ENCODE measurements around the gene ASCC3.

GRCh38 chr6:100612094-100612493, 269.0 kb downstream of the ASCC3 start:
- TF ChIP-seq, protein P1, sequence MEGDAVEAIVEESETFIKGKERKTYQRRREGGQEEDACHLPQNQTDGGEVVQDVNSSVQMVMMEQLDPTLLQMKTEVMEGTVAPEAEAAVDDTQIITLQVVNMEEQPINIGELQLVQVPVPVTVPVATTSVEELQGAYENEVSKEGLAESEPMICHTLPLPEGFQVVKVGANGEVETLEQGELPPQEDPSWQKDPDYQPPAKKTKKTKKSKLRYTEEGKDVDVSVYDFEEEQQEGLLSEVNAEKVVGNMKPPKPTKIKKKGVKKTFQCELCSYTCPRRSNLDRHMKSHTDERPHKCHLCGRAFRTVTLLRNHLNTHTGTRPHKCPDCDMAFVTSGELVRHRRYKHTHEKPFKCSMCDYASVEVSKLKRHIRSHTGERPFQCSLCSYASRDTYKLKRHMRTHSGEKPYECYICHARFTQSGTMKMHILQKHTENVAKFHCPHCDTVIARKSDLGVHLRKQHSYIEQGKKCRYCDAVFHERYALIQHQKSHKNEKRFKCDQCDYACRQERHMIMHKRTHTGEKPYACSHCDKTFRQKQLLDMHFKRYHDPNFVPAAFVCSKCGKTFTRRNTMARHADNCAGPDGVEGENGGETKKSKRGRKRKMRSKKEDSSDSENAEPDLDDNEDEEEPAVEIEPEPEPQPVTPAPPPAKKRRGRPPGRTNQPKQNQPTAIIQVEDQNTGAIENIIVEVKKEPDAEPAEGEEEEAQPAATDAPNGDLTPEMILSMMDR (IDR thresholded peaks at IDR 0.05): no peak
- TF ChIP-seq EZH2phosphoT487 (IDR thresholded peaks at IDR 0.05) (no peak), EZH2 (IDR thresholded peaks at IDR 0.05) (no peak)

All from neural progenitor cell (in vitro differentiated cells).